ENCODE measurements around the gene RECQL5. TPM values are rescaled to one million over a fixed set of nuclear protein-coding genes. Genes with fewer than 3 reads are reported as not detected.

Gene RECQL5
- total RNA-seq, 1 donor from 2014 or later: 22.7 TPM

- Histone ChIP-seq H4K20me1 (ENCODE audit: low read depth) (peaks cover 12% of the 10 kb centered on the region), H3K27me3 (no peaks in the 10 kb centered on the region), H3K4me2 (no peak overlapping the region), H2AFZ (replicated peaks) (no peak overlapping the region), H3K4me3 (no peak overlapping the region), H3F3A (ENCODE audit: low read depth) (no peaks in the 10 kb centered on the region), H3K27ac (no peak overlapping the region), H3K79me2 (ENCODE audit: low read depth) (no peaks in the 10 kb centered on the region), H3K9me3 (ENCODE audit: low read depth) (no peaks in the 10 kb centered on the region), H3K4me1 (no peaks in the 10 kb centered on the region), H3K36me3 (no peaks in the 10 kb centered on the region), H3K9ac (no peak overlapping the region)
- H3K4me3 Mint-ChIP-seq: no peak overlapping the region
- no peak overlapping the region for H3K27ac Mint-ChIP-seq
- DNase-seq (ENCODE audit: low spot score): no peak
- no peaks in the 10 kb centered on the region for H3K9me3 Mint-ChIP-seq
- no peaks in the 10 kb centered on the region for H3K4me1 Mint-ChIP-seq
- TF ChIP-seq, protein P1, sequence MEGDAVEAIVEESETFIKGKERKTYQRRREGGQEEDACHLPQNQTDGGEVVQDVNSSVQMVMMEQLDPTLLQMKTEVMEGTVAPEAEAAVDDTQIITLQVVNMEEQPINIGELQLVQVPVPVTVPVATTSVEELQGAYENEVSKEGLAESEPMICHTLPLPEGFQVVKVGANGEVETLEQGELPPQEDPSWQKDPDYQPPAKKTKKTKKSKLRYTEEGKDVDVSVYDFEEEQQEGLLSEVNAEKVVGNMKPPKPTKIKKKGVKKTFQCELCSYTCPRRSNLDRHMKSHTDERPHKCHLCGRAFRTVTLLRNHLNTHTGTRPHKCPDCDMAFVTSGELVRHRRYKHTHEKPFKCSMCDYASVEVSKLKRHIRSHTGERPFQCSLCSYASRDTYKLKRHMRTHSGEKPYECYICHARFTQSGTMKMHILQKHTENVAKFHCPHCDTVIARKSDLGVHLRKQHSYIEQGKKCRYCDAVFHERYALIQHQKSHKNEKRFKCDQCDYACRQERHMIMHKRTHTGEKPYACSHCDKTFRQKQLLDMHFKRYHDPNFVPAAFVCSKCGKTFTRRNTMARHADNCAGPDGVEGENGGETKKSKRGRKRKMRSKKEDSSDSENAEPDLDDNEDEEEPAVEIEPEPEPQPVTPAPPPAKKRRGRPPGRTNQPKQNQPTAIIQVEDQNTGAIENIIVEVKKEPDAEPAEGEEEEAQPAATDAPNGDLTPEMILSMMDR (IDR thresholded peaks at IDR 0.05): no peak
- TF ChIP-seq EZH2 (IDR thresholded peaks at IDR 0.05) (no peak), EZH2phosphoT487 (IDR thresholded peaks at IDR 0.05) (no peak)
- no peaks in the 10 kb centered on the region for H3K27me3 Mint-ChIP-seq (ENCODE audit: insufficient read depth, low read depth)
- H3K36me3 Mint-ChIP-seq: peaks cover 3% of the 10 kb centered on the region
Observed at GRCh38 chr17:75645889-75646637, 20.9 kb downstream of the RECQL5 start.

DNA sequence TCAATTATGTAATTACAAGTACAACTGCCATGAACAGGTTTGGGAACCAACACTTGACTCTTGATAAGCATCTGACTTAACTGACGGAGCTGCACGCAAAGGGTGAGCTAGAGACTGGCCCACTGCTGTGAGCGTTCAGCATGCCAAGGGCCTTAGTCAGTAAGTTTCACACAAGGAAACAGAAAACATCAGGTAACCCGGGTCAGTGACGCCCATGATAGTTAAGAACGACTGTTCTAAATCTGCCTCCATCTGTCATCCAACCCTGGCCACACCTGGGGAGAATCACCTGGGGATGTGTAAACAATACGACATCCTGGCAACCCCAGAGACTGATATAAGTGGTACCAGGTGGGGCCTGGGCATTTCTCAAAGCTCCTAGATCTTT, 21.5 kb downstream of the RECQL5 start:
- H3K27ac Mint-ChIP-seq: no peak overlapping the region
- Histone ChIP-seq H4K20me1 (ENCODE audit: low read depth) (peaks cover 12% of the 10 kb centered on the region), H3K79me2 (ENCODE audit: low read depth) (no peaks in the 10 kb centered on the region), H3K4me3 (no peak overlapping the region), H3F3A (ENCODE audit: low read depth) (no peaks in the 10 kb centered on the region), H3K4me1 (no peaks in the 10 kb centered on the region), H3K9ac (no peak overlapping the region), H3K27me3 (no peaks in the 10 kb centered on the region), H3K27ac (no peak overlapping the region), H3K36me3 (no peaks in the 10 kb centered on the region), H2AFZ (replicated peaks) (no peak overlapping the region), H3K4me2 (no peak overlapping the region), H3K9me3 (ENCODE audit: low read depth) (no peaks in the 10 kb centered on the region)
- no peaks in the 10 kb centered on the region for H3K4me1 Mint-ChIP-seq
- no peaks in the 10 kb centered on the region for H3K9me3 Mint-ChIP-seq
- DNase-seq (ENCODE audit: low spot score): no peak
- no peak for TF ChIP-seq EZH2phosphoT487 (IDR thresholded peaks at IDR 0.05)
- TF ChIP-seq EZH2 (IDR thresholded peaks at IDR 0.05): no peak
- TF ChIP-seq, protein P1 (IDR thresholded peaks at IDR 0.05): no peak
- H3K27me3 Mint-ChIP-seq (ENCODE audit: insufficient read depth, low read depth): no peaks in the 10 kb centered on the region
- peaks cover 3% of the 10 kb centered on the region for H3K36me3 Mint-ChIP-seq
- no peak overlapping the region for H3K4me3 Mint-ChIP-seq

DNA sequence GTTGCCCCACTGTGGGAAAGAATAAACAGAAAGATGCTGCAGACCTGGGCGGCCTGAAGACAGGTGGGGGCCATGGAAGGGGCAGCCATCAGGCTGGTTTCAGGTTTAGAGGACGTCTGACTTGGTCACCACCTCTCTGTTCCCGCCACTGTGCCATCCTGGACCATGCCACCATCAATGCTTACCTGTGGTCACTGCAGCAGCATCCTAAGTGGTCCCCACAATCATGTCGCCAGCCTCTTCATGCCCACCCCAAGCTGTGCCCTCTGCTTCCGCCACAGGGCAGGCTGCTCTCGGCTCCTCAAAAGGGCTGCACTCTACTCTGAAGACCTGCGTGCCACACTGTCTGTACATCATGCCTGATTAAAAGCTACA, 23.3 kb downstream of the RECQL5 start:
- Histone ChIP-seq H3K9me3 (ENCODE audit: low read depth) (no peaks in the 10 kb centered on the region), H3F3A (ENCODE audit: low read depth) (no peaks in the 10 kb centered on the region), H3K27ac (no peak overlapping the region), H3K79me2 (ENCODE audit: low read depth) (no peaks in the 10 kb centered on the region), H2AFZ (replicated peaks) (no peak overlapping the region), H3K4me3 (no peak overlapping the region), H4K20me1 (ENCODE audit: low read depth) (peaks cover 12% of the 10 kb centered on the region), H3K27me3 (no peaks in the 10 kb centered on the region), H3K36me3 (no peaks in the 10 kb centered on the region), H3K4me1 (no peaks in the 10 kb centered on the region), H3K4me2 (no peak overlapping the region), H3K9ac (peak overlapping the region; percentile 52)
- Mint-ChIP-seq H3K4me3 (no peak overlapping the region), H3K9me3 (no peaks in the 10 kb centered on the region), H3K27ac (no peak overlapping the region), H3K27me3 (ENCODE audit: insufficient read depth, low read depth) (no peaks in the 10 kb centered on the region), H3K36me3 (no peaks in the 10 kb centered on the region), H3K4me1 (no peaks in the 10 kb centered on the region)
- no peak for DNase-seq (ENCODE audit: low spot score)
- TF ChIP-seq EZH2phosphoT487 (IDR thresholded peaks at IDR 0.05) (no peak), EZH2 (IDR thresholded peaks at IDR 0.05) (no peak)
- TF ChIP-seq, protein P1 (IDR thresholded peaks at IDR 0.05): no peak

Data from neural progenitor cell (in vitro differentiated cells).